Gastrocnemius medialis (tissue), 4 donors: Measurements from ENCODE around the gene COMTD1.

Source experiments
- POLR2A ChIP-seq, 2 donors: fragments of 450-650 bp; IDR thresholded peaks; one replicate each; pipeline ENCODE4 v1.6.1; 2017; ENCODE audit warnings: antibody characterized with exemption in 2 of 2, mild to moderate bottlenecking in 2 of 2, moderate library complexity in 2 of 2
- TF ChIP-seq, protein P1 (sequence below), 5 experiments: fragments of 450-650 bp in 3 of 5; fragments of 200-600 bp in 2 of 5; sonication (generic) in 2 of 5; IDR thresholded peaks in 4 of 5; conservative IDR thresholded peaks in 1 of 5; 1 replicate in 4 of 5; 2 replicates in 1 of 5; pipeline ENCODE4 v1.5.1; 2016 to 2019; ENCODE audit warnings: antibody characterized with exemption in 5 of 5, mild to moderate bottlenecking in 3 of 5, moderate library complexity in 3 of 5

DNA sequence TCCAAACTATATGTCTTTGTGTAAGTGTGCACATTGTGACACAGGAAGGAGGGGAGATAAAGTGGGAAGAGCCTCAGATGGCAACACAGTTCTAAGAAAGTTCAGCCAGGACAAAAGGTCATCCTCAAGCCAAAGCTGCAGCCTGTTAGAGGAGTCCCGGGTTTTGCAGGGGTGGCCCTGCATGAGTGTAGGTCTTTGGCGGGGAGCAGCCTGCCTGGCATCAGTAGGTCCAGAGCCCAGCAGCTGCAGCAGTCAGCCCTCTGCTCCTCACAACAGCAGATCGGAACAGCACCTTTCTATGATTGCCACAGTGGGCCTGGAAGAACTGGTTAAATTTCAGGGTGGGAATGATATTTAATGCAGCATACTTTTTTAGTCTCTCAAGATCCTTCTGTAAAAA is 38.7 kb downstream of the COMTD1 start:
- TF ChIP-seq, protein P1, sequence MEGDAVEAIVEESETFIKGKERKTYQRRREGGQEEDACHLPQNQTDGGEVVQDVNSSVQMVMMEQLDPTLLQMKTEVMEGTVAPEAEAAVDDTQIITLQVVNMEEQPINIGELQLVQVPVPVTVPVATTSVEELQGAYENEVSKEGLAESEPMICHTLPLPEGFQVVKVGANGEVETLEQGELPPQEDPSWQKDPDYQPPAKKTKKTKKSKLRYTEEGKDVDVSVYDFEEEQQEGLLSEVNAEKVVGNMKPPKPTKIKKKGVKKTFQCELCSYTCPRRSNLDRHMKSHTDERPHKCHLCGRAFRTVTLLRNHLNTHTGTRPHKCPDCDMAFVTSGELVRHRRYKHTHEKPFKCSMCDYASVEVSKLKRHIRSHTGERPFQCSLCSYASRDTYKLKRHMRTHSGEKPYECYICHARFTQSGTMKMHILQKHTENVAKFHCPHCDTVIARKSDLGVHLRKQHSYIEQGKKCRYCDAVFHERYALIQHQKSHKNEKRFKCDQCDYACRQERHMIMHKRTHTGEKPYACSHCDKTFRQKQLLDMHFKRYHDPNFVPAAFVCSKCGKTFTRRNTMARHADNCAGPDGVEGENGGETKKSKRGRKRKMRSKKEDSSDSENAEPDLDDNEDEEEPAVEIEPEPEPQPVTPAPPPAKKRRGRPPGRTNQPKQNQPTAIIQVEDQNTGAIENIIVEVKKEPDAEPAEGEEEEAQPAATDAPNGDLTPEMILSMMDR (IDR thresholded peaks at IDR 0.05 in 4 of 5, conservative IDR thresholded peaks at IDR 0.05 in 1 of 5): no peak
- TF ChIP-seq POLR2A (IDR thresholded peaks at IDR 0.05): no peak
